Lower leg skin (tissue), 4 donors: ENCODE data around the gene AGAP3. TPM values are rescaled to one million over a fixed set of nuclear protein-coding genes. Genes with fewer than 3 reads are reported as not detected.
A peak's percentile ranks its signal among the peaks of the same experiment; 100 is the strongest.

ENCODE experiments used
- DNase-seq, 2 donors: peaks; one replicate each; pipeline ENCODE4 v3.0.0-alpha.2; 2019; ENCODE audit warnings: low spot score in 2 of 2
- H3K4me3 ChIP-seq: fragments of 200-600 bp; sonication (generic); 2 replicates; pipeline ENCODE4 v1.5.1; 2017; ENCODE audit warnings: mild to moderate bottlenecking, low read depth; ENCODE audit not compliant: poor library complexity, severe bottlenecking
- POLR2A ChIP-seq, 2 donors: fragments of 450-650 bp; IDR thresholded peaks; one replicate each; pipeline ENCODE4 v1.6.1; 2016 to 2017; ENCODE audit warnings: antibody characterized with exemption in 2 of 2, mild to moderate bottlenecking in 1 of 2, moderate library complexity in 1 of 2
- WGBS, 2 donors: methylation state at CpG; one replicate each; pipeline ENCODE4 v1.1.5; 2018; 5-methylcytosine and 5-hydroxymethylcytosine counted together
- intact Hi-C: fragments of 100-400 bp; cut with DNase I; formaldehyde crosslinking; loops from one replicate; pipeline ENCODE4 v1.15.0; 2023; ENCODE audit warnings: low total_unique reads
- total RNA-seq, 4 donors: library from RNA; depleted of rRNA; stranded (reverse); fragments of >200 nt; gene quantifications; one replicate each; pipeline ENCODE4 v1.1.0, GENCODE V29; 2016
- TF ChIP-seq, protein P1 (sequence below), 3 donors: fragments of 450-650 bp; IDR thresholded peaks; one replicate each; pipeline ENCODE4 v1.5.1; 2016; ENCODE audit warnings: antibody characterized with exemption in 3 of 3, mild to moderate bottlenecking in 3 of 3, moderate library complexity in 2 of 3

The AGAP3 gene
- total RNA-seq, 4 donors from 2014 or later: 81.2 to 132 (median 102) TPM

DNA sequence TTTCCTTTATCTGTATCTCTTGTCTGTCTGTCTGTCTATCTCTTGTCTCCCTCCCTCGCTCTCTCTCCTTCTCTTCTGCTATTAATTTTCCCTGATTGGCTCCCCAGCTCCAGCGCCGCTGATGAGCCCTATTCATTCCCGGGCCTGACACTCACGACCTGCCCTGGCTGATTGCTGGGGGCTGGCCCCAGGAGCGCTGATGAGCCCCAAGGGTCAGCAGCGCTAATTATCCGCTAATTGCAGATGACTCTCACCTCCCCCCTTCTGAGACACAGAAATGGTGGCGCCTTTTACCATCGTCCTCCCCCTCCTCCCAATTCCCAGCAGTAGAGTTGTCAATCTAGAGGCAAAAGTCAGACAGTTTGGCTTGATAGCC is 82.5 kb downstream of the AGAP3 start:
- no peak overlapping the region for H3K4me3 ChIP-seq
- 54 to 61% methylated on average over 10 of the region's 10 CpGs for WGBS, 2 donors
- no peak for TF ChIP-seq POLR2A (IDR thresholded peaks at IDR 0.05)
- TF ChIP-seq, protein P1, sequence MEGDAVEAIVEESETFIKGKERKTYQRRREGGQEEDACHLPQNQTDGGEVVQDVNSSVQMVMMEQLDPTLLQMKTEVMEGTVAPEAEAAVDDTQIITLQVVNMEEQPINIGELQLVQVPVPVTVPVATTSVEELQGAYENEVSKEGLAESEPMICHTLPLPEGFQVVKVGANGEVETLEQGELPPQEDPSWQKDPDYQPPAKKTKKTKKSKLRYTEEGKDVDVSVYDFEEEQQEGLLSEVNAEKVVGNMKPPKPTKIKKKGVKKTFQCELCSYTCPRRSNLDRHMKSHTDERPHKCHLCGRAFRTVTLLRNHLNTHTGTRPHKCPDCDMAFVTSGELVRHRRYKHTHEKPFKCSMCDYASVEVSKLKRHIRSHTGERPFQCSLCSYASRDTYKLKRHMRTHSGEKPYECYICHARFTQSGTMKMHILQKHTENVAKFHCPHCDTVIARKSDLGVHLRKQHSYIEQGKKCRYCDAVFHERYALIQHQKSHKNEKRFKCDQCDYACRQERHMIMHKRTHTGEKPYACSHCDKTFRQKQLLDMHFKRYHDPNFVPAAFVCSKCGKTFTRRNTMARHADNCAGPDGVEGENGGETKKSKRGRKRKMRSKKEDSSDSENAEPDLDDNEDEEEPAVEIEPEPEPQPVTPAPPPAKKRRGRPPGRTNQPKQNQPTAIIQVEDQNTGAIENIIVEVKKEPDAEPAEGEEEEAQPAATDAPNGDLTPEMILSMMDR (IDR thresholded peaks at IDR 0.05): no peak
- intact Hi-C loops: loop anchor here (10.0 kb wide), 1 partner anchor 136 kb away; no protein-coding TSS in a partner anchor
- DNase-seq: no peak

DNA sequence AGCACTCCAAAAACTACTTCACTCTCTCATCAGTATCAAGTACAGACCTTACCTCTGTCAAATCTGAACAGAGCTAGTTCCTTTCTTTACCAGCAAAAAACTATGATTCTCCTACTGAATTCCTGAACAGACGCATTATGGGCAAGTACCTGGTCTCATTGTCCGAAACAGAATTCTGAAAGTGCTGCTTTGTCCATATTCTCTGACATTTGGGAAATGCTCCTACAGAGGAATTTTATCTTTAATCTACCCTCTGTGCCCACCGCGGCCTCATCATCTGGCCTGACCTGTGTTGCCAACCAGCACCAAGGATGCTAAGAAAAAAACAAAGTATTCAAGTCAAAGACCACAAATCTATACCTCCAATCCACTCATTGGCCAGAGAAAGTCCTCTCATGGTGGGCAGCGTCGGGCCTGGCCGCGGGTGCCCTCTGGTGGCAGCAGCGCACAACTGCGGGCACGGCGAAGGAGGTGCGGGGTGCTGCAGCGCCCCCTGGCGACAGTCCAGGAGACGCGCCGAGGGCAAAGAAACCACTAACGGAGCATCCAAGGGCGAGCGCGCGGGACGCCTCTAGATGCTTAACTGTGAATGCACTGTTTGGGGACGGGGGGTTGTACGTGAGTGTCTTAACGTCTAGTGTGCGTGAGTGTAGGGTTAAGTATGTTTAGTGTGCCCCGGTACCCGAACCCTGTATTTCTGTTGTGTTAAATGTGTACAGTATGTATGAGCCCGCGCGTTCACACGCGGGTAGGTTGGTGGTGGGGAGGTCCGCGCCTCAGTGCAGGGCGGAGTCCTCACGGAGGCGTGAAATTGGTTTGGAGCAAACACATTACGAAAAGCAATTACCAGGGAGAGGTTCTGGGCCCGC is 86.2 kb downstream of the AGAP3 start:
- 21 to 23% methylated on average over 33 to 42 of the region's 42 CpGs for WGBS, 2 donors
- no peak for TF ChIP-seq POLR2A (IDR thresholded peaks at IDR 0.05)
- TF ChIP-seq, protein P1 (IDR thresholded peaks at IDR 0.05): peak in 1 of 3 donors; percentile 98
- peak; percentile 59 to 96 for DNase-seq
- H3K4me3 ChIP-seq: no peak overlapping the region
- intact Hi-C loops: loop anchor here (5.0 kb wide), 1 partner anchor 50 kb away; no protein-coding TSS in a partner anchor

DNA sequence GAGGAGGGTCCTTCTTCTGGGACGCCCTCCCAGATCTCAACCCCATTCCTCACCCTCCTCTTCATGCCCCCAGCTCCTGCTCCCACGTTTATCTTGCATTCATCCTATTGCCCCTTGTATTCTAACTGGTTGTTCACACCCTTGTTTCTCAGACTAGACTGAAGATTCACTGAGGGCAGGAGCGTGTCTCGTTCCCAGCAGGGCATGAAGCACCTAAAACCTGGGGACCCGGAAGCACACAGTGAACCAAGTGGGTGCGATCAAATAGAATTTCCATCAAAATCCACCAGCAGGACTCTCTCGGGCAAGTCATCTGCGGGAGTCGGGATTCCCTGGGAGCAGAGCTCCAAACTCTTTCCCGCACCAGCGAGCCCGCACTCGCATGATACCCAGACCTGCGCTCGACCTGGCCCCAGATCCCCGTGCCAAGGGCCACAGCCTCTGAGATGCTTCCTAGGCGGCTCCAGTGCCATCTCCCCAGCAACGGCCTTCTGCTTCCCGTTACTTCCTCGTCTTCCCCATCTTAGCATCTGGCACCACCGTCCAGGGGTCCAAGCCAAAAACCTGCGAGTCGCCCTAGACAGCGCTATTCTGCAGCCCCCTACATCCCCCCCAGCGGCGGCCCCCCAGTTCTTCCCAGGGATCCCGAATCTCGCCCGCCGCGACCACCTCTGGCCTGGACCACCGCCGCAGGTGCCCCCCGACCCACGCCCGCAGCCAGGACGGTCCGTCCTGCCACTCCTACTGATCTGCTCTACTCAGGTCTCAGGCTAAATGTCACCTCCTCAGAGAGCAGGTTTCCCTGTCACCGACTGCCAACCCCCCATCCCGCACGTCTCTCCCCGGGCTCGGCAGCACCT is 87.3 kb downstream of the AGAP3 start:
- WGBS, 2 donors: 82 to 85% methylated on average over 43 of the region's 43 CpGs
- peak in 1 of 2 donors; percentile 82 for DNase-seq
- TF ChIP-seq POLR2A (IDR thresholded peaks at IDR 0.05): no peak
- TF ChIP-seq, protein P1 (IDR thresholded peaks at IDR 0.05): no peak
- intact Hi-C loops: loop anchor here (5.0 kb wide), 1 partner anchor 51 kb away; no protein-coding TSS in a partner anchor
- H3K4me3 ChIP-seq: no peak overlapping the region

DNA sequence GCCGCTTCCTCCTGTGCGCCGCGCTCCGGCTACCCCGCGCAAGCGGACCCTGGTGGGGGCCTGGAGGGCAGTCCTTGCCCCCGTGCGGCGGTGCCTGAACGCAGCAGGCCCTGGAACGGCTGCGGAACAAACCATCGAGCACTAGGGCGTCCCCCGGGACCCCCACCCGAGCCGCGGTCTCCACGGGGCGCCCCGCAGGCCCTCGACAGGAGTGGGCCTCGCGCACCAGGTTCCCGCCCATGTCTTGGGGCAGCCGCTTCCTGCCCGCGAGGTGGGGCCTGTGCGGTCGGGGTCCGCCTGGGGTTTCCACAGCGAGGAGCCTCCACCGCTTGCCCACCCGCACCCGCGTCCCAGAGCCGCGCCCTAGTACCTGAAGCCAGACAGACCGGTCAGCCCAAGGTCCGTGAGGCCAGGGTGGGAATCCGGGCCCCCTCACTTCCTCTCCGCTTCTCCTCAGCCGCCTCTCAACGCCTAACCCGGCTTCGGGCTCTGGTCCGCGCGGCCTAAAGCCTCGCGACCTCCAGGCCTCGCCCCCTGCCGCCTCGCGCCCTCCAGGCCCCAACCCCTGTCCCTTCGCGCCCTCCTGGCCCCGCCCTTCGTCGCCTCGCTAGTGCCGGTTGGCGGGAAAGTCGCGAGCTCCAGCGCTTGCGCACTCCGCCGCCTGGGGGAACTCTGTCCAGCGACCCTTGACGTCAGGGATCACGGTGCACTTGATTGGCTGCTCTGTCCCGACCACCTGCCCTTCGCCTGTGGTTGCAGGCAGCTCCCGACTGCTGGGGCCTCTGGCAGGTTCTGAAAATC is 88.2 kb downstream of the AGAP3 start:
- 56 to 62% methylated on average over 63 to 70 of the region's 77 CpGs for WGBS, 2 donors
- peak in 1 of 2 donors; percentile 86 for DNase-seq
- no peak overlapping the region for H3K4me3 ChIP-seq
- intact Hi-C loops: loop anchor here (5.0 kb wide), 1 partner anchor 52 kb away; no protein-coding TSS in a partner anchor
- TF ChIP-seq, protein P1 (IDR thresholded peaks at IDR 0.05): no peak
- TF ChIP-seq POLR2A (IDR thresholded peaks at IDR 0.05): no peak
